Lower leg skin (tissue), 4 donors: ENCODE results near the gene FXYD1. TPM values are rescaled to one million over a fixed set of nuclear protein-coding genes. Genes with fewer than 3 reads are reported as not detected.
A peak's percentile ranks its signal among the peaks of the same experiment; 100 is the strongest.

Experiments
- DNase-seq, 2 donors: peaks; one replicate each; pipeline ENCODE4 v3.0.0-alpha.2; 2019; ENCODE audit warnings: low spot score in 2 of 2
- H3K4me3 ChIP-seq: fragments of 200-600 bp; sonication (generic); 2 replicates; pipeline ENCODE4 v1.5.1; 2017; ENCODE audit warnings: mild to moderate bottlenecking, low read depth; ENCODE audit not compliant: poor library complexity, severe bottlenecking
- CTCF ChIP-seq, 3 donors: fragments of 450-650 bp; IDR thresholded peaks; one replicate each; pipeline ENCODE4 v1.5.1; 2016; ENCODE audit warnings: antibody characterized with exemption in 3 of 3, mild to moderate bottlenecking in 3 of 3, moderate library complexity in 2 of 3
- POLR2A ChIP-seq, 2 donors: fragments of 450-650 bp; IDR thresholded peaks; one replicate each; pipeline ENCODE4 v1.6.1; 2016 to 2017; ENCODE audit warnings: antibody characterized with exemption in 2 of 2, mild to moderate bottlenecking in 1 of 2, moderate library complexity in 1 of 2
- WGBS, 2 donors: methylation state at CpG; one replicate each; pipeline ENCODE4 v1.1.5; 2018; 5-methylcytosine and 5-hydroxymethylcytosine counted together
- intact Hi-C: fragments of 100-400 bp; cut with DNase I; formaldehyde crosslinking; loops from one replicate; pipeline ENCODE4 v1.15.0; 2023; ENCODE audit warnings: low total_unique reads
- total RNA-seq, 4 donors: library from RNA; depleted of rRNA; stranded (reverse); fragments of >200 nt; gene quantifications; one replicate each; pipeline ENCODE4 v1.1.0, GENCODE V29; 2016

FXYD1 gene
- total RNA-seq, 4 donors from 2014 or later, result 5.5 to 20.9 (median 6.5) TPM; not detected in 1

GRCh38 chr19:35132254-35132653 is 6.4 kb upstream of the FXYD1 start:
- intact Hi-C loops, result loop anchor here (5.0 kb wide), 1 partner anchor 65 kb away; no protein-coding TSS in a partner anchor
- no peak for DNase-seq
- no peak for TF ChIP-seq POLR2A (IDR thresholded peaks at IDR 0.05)
- no peak for TF ChIP-seq CTCF (IDR thresholded peaks at IDR 0.05)
- no peak overlapping the region for H3K4me3 ChIP-seq

- 65 to 84% methylated on average over 5 to 7 of the region's 11 CpGs for WGBS, 2 donors
- TF ChIP-seq POLR2A (IDR thresholded peaks at IDR 0.05) (no peak), CTCF (IDR thresholded peaks at IDR 0.05) (no peak)
- H3K4me3 ChIP-seq, result peak overlapping the region; percentile 8
Observed at GRCh38 chr19:35133826-35134225, 4.8 kb upstream of the FXYD1 start.

GRCh38 chr19:35134601-35135242 is 3.9 kb upstream of the FXYD1 start, which contains the start of gene LGI4:
TSS of gene LGI4 (minus strand) at chr19:35135059. CDS start at chr19:35134680, 379 bp downstream.
- DNase-seq, result peak in 1 of 2 donors; percentile 85
- WGBS, 2 donors, result 61 to 64% methylated on average over 13 to 15 of the region's 15 CpGs
- peak within 1 kb of the TSS; percentile 8 for H3K4me3 ChIP-seq
- TF ChIP-seq CTCF (IDR thresholded peaks at IDR 0.05) (no peak), POLR2A (IDR thresholded peaks at IDR 0.05) (no peak)
- intact Hi-C loops, result loop anchor here (5.0 kb wide), 1 partner anchor 67 kb away; no protein-coding TSS in a partner anchor

More at GRCh38 chr19:35133826-35134225, 4.8 kb upstream of the FXYD1 start:
- peak in 1 of 2 donors; percentile 86 for DNase-seq
- intact Hi-C loops, result loop anchor here (5.0 kb wide), 1 partner anchor 67 kb away; no protein-coding TSS in a partner anchor

GRCh38 chr19:35135389-35135909 is 3.2 kb upstream of the FXYD1 start:
- 2 to 11% methylated on average over 5 to 6 of the region's 7 CpGs for WGBS, 2 donors
- TF ChIP-seq CTCF (IDR thresholded peaks at IDR 0.05) (peak in 1 of 3 donors; percentile 90), POLR2A (IDR thresholded peaks at IDR 0.05) (no peak)
- intact Hi-C loops, result no loop called here
- H3K4me3 ChIP-seq, result no peak overlapping the region
- DNase-seq, result peak in 1 of 2 donors; percentile 96

GRCh38 chr19:35136231-35136630 is 2.4 kb upstream of the FXYD1 start:
- WGBS, 2 donors, result 68 to 70% methylated on average over 9 to 11 of the region's 11 CpGs

More at GRCh38 chr19:35136231-35136630, 2.4 kb upstream of the FXYD1 start:
- H3K4me3 ChIP-seq, result no peak overlapping the region
- intact Hi-C loops, result no loop called here
- no peak for TF ChIP-seq POLR2A (IDR thresholded peaks at IDR 0.05)
- no peak for TF ChIP-seq CTCF (IDR thresholded peaks at IDR 0.05)
- DNase-seq, result no peak
